ENCODE measurements around the gene MYL12A.
"Not testable (repeated sequence)": the region's sequence is repeated elsewhere in the genome, so short reads cannot be mapped to it uniquely, and the experiment has no call there.

- not testable (repeated sequence) for TF ChIP-seq CTCF (conservative IDR thresholded peaks at IDR 0.05); ZFX (IDR thresholded peaks at IDR 0.05)
These were observed 49.2 kb upstream of the MYL12A start for GRCh38 chr18:3198260-3198860.
